Prostate gland (tissue), 2 donors: Measurements from ENCODE around the gene TRIM56. TPM values are rescaled to one million over a fixed set of nuclear protein-coding genes. Genes with fewer than 3 reads are reported as not detected.
A peak's percentile ranks its signal among the peaks of the same experiment; 100 is the strongest.
"Not testable (repeated sequence)": the region's sequence is repeated elsewhere in the genome, so short reads cannot be mapped to it uniquely, and the experiment has no call there.

ENCODE experiments used
- DNase-seq: peaks from one replicate; pipeline ENCODE4 v3.0.0-alpha.2; 2019; ENCODE audit warnings: low spot score
- H3K27ac ChIP-seq, 2 donors: fragments of 200-600 bp; sonication (generic); 2 replicates each; pipeline ENCODE4 v1.5.1; 2017 to 2019
- H3K27me3 ChIP-seq: fragments of 200-600 bp; sonication (generic); replicated peaks from 2 replicates; pipeline ENCODE4 v1.5.1; 2019; ENCODE audit not compliant: insufficient read depth
- H3K36me3 ChIP-seq, 2 donors: fragments of 200-600 bp; sonication (generic); 1 replicate in 1 of 2; 2 replicates in 1 of 2; pipeline versions ENCODE4 v1.5.1 to v1.8.1; 2017 to 2019
- H3K4me1 ChIP-seq: fragments of 200-600 bp; sonication (generic); replicated peaks from 2 replicates; pipeline ENCODE4 v1.5.1; 2019
- H3K4me3 ChIP-seq, 2 donors: fragments of 200-600 bp; sonication (generic); 2 replicates each; pipeline ENCODE4 v1.5.1; 2017 to 2019
- H3K9me3 ChIP-seq: fragments of 200-600 bp; sonication (generic); 2 replicates; pipeline ENCODE4 v1.5.1; 2017
- POLR2A ChIP-seq: fragments of 450-650 bp; IDR thresholded peaks from one replicate; pipeline ENCODE4 v1.6.1; 2016; ENCODE audit warnings: antibody characterized with exemption, mild to moderate bottlenecking
- POLR2AphosphoS5 ChIP-seq: sonication (generic); formaldehyde crosslinking; IDR thresholded peaks from one replicate; pipeline ENCODE4 v1.6.1; 2017; ENCODE audit warnings: antibody characterized with exemption
- WGBS: methylation state at CpG from one replicate; pipeline ENCODE4 v1.1.5; 2018; 5-methylcytosine and 5-hydroxymethylcytosine counted together
- intact Hi-C: fragments of 100-400 bp; cut with DNase I; formaldehyde crosslinking; loops from one replicate; pipeline ENCODE4 v1.14.2; 2022
- total RNA-seq, 2 donors: library from RNA; depleted of rRNA; stranded (reverse); fragments of >200 nt; gene quantifications; one replicate each; pipeline ENCODE4 v1.1.0, GENCODE V29; 2016
- TF ChIP-seq, protein P1 (sequence below), 4 experiments: fragments of 200-600 bp in 2 of 4; fragments of 450-650 bp in 2 of 4; sonication (generic) in 2 of 4; IDR thresholded peaks; 1 replicate in 3 of 4; 2 replicates in 1 of 4; pipeline ENCODE4 v1.5.1; 2016 to 2019; ENCODE audit warnings: antibody characterized with exemption in 4 of 4, mild to moderate bottlenecking in 2 of 4, moderate library complexity in 2 of 4

Gene TRIM56
- total RNA-seq, 2 donors from 2014 or later = 32.0 to 36.1 TPM

GRCh38 chr7:101108961-101109360, 23.7 kb downstream of the TRIM56 start:
- no peak for DNase-seq
- H3K4me1 ChIP-seq = no peaks in the 10 kb centered on the region
- no peaks in the 10 kb centered on the region for H3K27me3 ChIP-seq
- H3K4me3 ChIP-seq = no peak overlapping the region
- H3K36me3 ChIP-seq = no peaks in the 10 kb centered on the region
- TF ChIP-seq POLR2A = no peak
- 36% methylated on average over 7 of the region's 7 CpGs for WGBS
- H3K27ac ChIP-seq = no peak overlapping the region
- intact Hi-C loops = no loop called here
- no peaks in the 10 kb centered on the region for H3K9me3 ChIP-seq

DNA sequence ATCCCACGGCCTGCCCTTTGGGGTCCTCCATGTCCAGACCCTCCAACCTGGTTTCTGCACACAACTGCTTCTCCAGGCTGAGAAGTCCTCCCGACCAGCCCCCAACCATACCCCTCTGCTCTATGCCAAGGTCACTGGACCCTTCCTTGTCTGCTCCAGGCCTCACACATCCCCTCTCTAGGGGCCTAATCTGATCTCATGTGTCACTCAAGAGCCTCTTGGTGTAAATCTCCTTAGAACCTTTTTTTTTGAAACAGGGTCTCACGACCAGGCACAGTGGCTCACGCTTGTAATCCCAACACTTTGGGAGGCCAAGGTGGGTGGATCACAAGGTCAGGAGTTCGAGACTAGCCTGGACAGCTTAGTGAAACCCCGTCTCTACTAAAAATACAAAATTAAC, 24.1 kb downstream of the TRIM56 start:
- intact Hi-C loops = no loop called here

GRCh38 chr7:101111261-101111660, 26.0 kb downstream of the TRIM56 start:
- intact Hi-C loops = no loop called here
- Histone ChIP-seq H3K4me3 (no peak overlapping the region), H3K4me1 (no peaks in the 10 kb centered on the region), H3K36me3 (no peaks in the 10 kb centered on the region), H3K27me3 (no peaks in the 10 kb centered on the region), H3K9me3 (no peaks in the 10 kb centered on the region), H3K27ac (peak overlapping the region; percentile 42 to 74)
- DNase-seq = no peak
- TF ChIP-seq, protein P1, sequence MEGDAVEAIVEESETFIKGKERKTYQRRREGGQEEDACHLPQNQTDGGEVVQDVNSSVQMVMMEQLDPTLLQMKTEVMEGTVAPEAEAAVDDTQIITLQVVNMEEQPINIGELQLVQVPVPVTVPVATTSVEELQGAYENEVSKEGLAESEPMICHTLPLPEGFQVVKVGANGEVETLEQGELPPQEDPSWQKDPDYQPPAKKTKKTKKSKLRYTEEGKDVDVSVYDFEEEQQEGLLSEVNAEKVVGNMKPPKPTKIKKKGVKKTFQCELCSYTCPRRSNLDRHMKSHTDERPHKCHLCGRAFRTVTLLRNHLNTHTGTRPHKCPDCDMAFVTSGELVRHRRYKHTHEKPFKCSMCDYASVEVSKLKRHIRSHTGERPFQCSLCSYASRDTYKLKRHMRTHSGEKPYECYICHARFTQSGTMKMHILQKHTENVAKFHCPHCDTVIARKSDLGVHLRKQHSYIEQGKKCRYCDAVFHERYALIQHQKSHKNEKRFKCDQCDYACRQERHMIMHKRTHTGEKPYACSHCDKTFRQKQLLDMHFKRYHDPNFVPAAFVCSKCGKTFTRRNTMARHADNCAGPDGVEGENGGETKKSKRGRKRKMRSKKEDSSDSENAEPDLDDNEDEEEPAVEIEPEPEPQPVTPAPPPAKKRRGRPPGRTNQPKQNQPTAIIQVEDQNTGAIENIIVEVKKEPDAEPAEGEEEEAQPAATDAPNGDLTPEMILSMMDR (IDR thresholded peaks at IDR 0.05) = no peak
- TF ChIP-seq POLR2A (no peak), POLR2AphosphoS5 (no peak)
- WGBS = 83% methylated on average over 5 of the region's 5 CpGs

More for the DNA sequence above, 24.1 kb downstream of the TRIM56 start:
- no peaks in the 10 kb centered on the region for H3K4me1 ChIP-seq
- no peaks in the 10 kb centered on the region for H3K36me3 ChIP-seq
- TF ChIP-seq POLR2A = no peak
- no peak for TF ChIP-seq POLR2AphosphoS5
- TF ChIP-seq, protein P1 (IDR thresholded peaks at IDR 0.05) = no peak
- 85% methylated on average over 6 of the region's 6 CpGs for WGBS
- H3K27me3 ChIP-seq = no peaks in the 10 kb centered on the region
- DNase-seq = no peak
- H3K4me3 ChIP-seq = no peak overlapping the region
- no peaks in the 10 kb centered on the region for H3K9me3 ChIP-seq
- no peak overlapping the region for H3K27ac ChIP-seq

GRCh38 chr7:101112233-101112632, 27.0 kb downstream of the TRIM56 start:
- Histone ChIP-seq H3K27ac (peak overlapping the region; percentile 42 to 74), H3K4me3 (no peak overlapping the region), H3K4me1 (no peaks in the 10 kb centered on the region), H3K9me3 (no peaks in the 10 kb centered on the region), H3K36me3 (no peaks in the 10 kb centered on the region), H3K27me3 (no peaks in the 10 kb centered on the region)
- WGBS = 62% methylated on average over 11 of the region's 11 CpGs
- intact Hi-C loops = no loop called here
- DNase-seq = no peak
- TF ChIP-seq, protein P1 (IDR thresholded peaks at IDR 0.05) = no peak
- peak; percentile 89 for TF ChIP-seq POLR2AphosphoS5

- H3K4me3 ChIP-seq, H3K4me1 ChIP-seq, intact Hi-C loops, H3K9me3 ChIP-seq, DNase-seq, H3K27me3 ChIP-seq, H3K36me3 ChIP-seq: not testable (repeated sequence)
- H3K27ac ChIP-seq = peak overlapping the region in 1 of 2 donors; percentile 74
- WGBS = 97% methylated on average over 7 of the region's 7 CpGs
These were observed 27.9 kb downstream of the TRIM56 start for GRCh38 chr7:101113140-101113539.

DNA sequence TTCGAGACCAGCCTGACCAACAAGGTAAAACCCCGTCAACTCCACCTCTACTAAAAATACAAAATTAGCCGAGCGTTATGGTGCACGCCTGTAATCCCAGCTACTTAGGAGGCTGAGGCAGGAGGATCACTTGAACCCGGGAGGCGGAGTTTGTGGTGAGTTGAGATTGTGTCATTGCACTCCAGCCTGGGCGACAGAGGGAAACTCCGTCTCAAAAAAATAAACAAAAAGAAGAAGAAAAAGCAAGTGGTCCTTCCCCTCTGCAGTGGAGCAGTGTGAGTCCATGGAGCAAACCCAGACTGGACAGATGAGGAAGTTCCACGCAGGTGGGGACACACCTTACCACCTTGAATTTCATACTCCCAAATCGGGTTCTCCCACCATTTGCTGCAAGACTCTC, 28.6 kb downstream of the TRIM56 start:
- Histone ChIP-seq H3K4me1 (no peaks in the 10 kb centered on the region), H3K27me3 (no peaks in the 10 kb centered on the region), H3K36me3 (no peaks in the 10 kb centered on the region), H3K9me3 (no peaks in the 10 kb centered on the region), H3K27ac (peak overlapping the region in 1 of 2 donors; percentile 5), H3K4me3 (no peak overlapping the region)
- intact Hi-C loops = no loop called here
- TF ChIP-seq POLR2A (no peak), POLR2AphosphoS5 (no peak)
- TF ChIP-seq, protein P1 (IDR thresholded peaks at IDR 0.05) = no peak
- WGBS = 84% methylated on average over 11 of the region's 11 CpGs
- no peak for DNase-seq
